ENCODE data around the gene LPAR2.

- TF ChIP-seq CTCF (IDR thresholded peaks at IDR 0.05) (no peak), EP300 (IDR thresholded peaks at IDR 0.05) (no peak), POLR2A (IDR thresholded peaks at IDR 0.05) (no peak)
Measured at GRCh38 chr19:19630062-19630414, 2.0 kb upstream of the LPAR2 start.

All from gastroesophageal sphincter (tissue), 3 donors.